Panc1 (cell line): Measurements from ENCODE around the gene SURF2. TPM values are rescaled to one million over a fixed set of nuclear protein-coding genes. Genes with fewer than 3 reads are reported as not detected.

Source experiments
- ATAC-seq: fragments of 200-7000 bp; cut with Tn5 transposase; 2 replicates; pipeline ENCODE4 v1.9.1; 2020; ENCODE audit warnings: mild to moderate bottlenecking, moderate library complexity
- BruUV-seq: library from RNA; stranded (reverse); fragments of 400-500 nt; replicated peaks from 2 replicates; lab custom pipeline; 2021; lab: Mats Ljungman, UMichigan
- CTCF ChIA-PET: fragments of 300-600 bp; sonication (Branson Sonifier 250); formaldehyde crosslinking; loops from one replicate; lab custom pipeline; 2022; ENCODE audit warnings: antibody characterized with exemption; lab: Charles Lee
- POLR2A ChIA-PET: fragments of 300-600 bp; sonication (Branson Sonifier 250); formaldehyde crosslinking; loops from one replicate; lab custom pipeline; 2022; ENCODE audit warnings: antibody characterized with exemption; lab: Charles Lee
- DNase-seq: peaks from one replicate; pipeline ENCODE4 v3.0.0-alpha.2; 2010; ENCODE audit warnings: low read depth, low spot score
- H3K27ac ChIP-seq: 2 replicates; pipeline ENCODE4 v1.5.1; 2011; ENCODE audit warnings: mild to moderate bottlenecking, low read length, inconsistent platforms
- H3K27me3 ChIP-seq: fragments of 200-500 bp; sonication (Bioruptor generic); 2 replicates; pipeline ENCODE4 v1.6.0; 2014; ENCODE audit warnings: low read length, inconsistent platforms; ENCODE audit not compliant: control insufficient read depth, insufficient read depth
- H3K36me3 ChIP-seq: fragments of 200-500 bp; sonication (Bioruptor generic); 2 replicates; pipeline ENCODE4 v1.5.1; 2014; ENCODE audit warnings: inconsistent platforms, mild to moderate bottlenecking, low read length, moderate library complexity; ENCODE audit not compliant: control insufficient read depth, insufficient read depth
- H3K4me1 ChIP-seq: 2 replicates; pipeline ENCODE4 v1.5.1; 2011; ENCODE audit warnings: inconsistent platforms, mild to moderate bottlenecking, low read length, moderate library complexity; ENCODE audit not compliant: control insufficient read depth, insufficient read depth
- H3K4me3 ChIP-seq, 2 experiments: 2 replicates each; pipeline ENCODE4 v1.5.1; 2011 to 2012; ENCODE audit warnings: low read depth in 2 of 2, low read length in 2 of 2, mild to moderate bottlenecking in 2 of 2, inconsistent platforms in 1 of 2, moderate library complexity in 1 of 2
- H3K9me3 ChIP-seq: fragments of 200-500 bp; sonication (Bioruptor generic); 2 replicates; pipeline ENCODE4 v1.5.1; 2014; ENCODE audit warnings: low read depth, mild to moderate bottlenecking, inconsistent platforms, low read length, moderate library complexity; ENCODE audit not compliant: control insufficient read depth, insufficient read depth
- POLR2AphosphoS5 ChIP-seq: IDR thresholded peaks from 2 replicates; pipeline ENCODE4 v1.6.1; 2012; ENCODE audit warnings: mild to moderate bottlenecking, low read depth, low read length, moderate library complexity
- SIN3A ChIP-seq: IDR thresholded peaks from 2 replicates; pipeline ENCODE4 v1.6.1; 2012; ENCODE audit warnings: low read depth, mild to moderate bottlenecking, low read length, moderate library complexity, borderline replicate concordance; ENCODE audit not compliant: insufficient read depth
- TCF7L2 ChIP-seq: IDR thresholded peaks from 2 replicates; pipeline ENCODE4 v1.6.1; 2011; ENCODE audit warnings: mild to moderate bottlenecking, low read depth, low read length, inconsistent platforms
- in situ Hi-C: cut with HindIII; loops from 2 replicates; pipeline ENCODE4 v1.10.0; 2016; ENCODE audit warnings: low sequenced_read_pairs, low pct_unique_long_range_greater_than_20kb
- intact Hi-C: fragments of 100-400 bp; cut with micrococcal nuclease; formaldehyde crosslinking; loops from one replicate; pipeline ENCODE4 v1.10.0; 2022; ENCODE audit not compliant: unreplicated experiment
- total RNA-seq: library from RNA; stranded (reverse); gene quantifications from one replicate; pipeline ENCODE4 v1.2.1, GENCODE V29; 2021; ENCODE audit not compliant: unreplicated experiment
- TF ChIP-seq, protein P1 (sequence below): fragments of 450-650 bp; IDR thresholded peaks from 2 replicates; pipeline ENCODE4 v1.5.1; 2017; ENCODE audit warnings: mild to moderate bottlenecking
- TF ChIP-seq, protein P2 (sequence below), 2 experiments: IDR thresholded peaks; 2 replicates each; pipeline ENCODE4 v1.6.1; 2011 to 2012; ENCODE audit warnings: low read depth in 2 of 2, control low read depth in 1 of 2, low read length in 1 of 2, mild to moderate bottlenecking in 1 of 2, moderate library complexity in 1 of 2; ENCODE audit not compliant: insufficient read depth in 1 of 2

SURF2 gene
- total RNA-seq, 1 experiment from 2014 or later: 19.2 TPM

DNA sequence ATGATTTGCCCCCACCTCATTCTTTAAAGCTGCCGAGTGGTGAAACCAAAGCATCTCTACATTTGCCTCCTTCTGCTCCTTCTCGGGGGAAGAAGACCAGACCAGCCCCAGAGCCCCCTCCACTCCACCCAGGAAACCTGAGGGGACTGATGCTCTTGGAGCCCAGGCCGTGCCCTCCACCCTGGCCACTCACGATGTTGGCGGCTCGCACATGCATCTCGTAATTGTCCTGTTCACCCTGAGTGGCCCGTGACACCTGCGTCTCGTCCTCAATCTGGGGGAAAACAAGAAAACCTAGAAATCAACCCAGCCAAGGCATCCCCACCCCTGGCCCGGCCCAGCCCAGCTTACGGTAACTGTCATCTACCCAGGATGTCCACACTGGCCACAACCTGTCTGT lies 11.4 kb upstream of the SURF2 start:
- no peak overlapping the region for H3K27ac ChIP-seq
- no peak for ATAC-seq
- no peak overlapping the region for H3K4me3 ChIP-seq
- no peaks in the 10 kb centered on the region for H3K27me3 ChIP-seq
- BruUV-seq: no TSS peak
- H3K36me3 ChIP-seq: peaks cover 15% of the 10 kb centered on the region
- peaks cover 10% of the 10 kb centered on the region for H3K4me1 ChIP-seq
- intact Hi-C loops: no loop called here
- ChIA-PET CTCF (no interaction called here), POLR2A (no interaction called here)
- H3K9me3 ChIP-seq: no peaks in the 10 kb centered on the region
- TF ChIP-seq, protein P1, sequence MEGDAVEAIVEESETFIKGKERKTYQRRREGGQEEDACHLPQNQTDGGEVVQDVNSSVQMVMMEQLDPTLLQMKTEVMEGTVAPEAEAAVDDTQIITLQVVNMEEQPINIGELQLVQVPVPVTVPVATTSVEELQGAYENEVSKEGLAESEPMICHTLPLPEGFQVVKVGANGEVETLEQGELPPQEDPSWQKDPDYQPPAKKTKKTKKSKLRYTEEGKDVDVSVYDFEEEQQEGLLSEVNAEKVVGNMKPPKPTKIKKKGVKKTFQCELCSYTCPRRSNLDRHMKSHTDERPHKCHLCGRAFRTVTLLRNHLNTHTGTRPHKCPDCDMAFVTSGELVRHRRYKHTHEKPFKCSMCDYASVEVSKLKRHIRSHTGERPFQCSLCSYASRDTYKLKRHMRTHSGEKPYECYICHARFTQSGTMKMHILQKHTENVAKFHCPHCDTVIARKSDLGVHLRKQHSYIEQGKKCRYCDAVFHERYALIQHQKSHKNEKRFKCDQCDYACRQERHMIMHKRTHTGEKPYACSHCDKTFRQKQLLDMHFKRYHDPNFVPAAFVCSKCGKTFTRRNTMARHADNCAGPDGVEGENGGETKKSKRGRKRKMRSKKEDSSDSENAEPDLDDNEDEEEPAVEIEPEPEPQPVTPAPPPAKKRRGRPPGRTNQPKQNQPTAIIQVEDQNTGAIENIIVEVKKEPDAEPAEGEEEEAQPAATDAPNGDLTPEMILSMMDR: no peak
- TF ChIP-seq, protein P2, sequence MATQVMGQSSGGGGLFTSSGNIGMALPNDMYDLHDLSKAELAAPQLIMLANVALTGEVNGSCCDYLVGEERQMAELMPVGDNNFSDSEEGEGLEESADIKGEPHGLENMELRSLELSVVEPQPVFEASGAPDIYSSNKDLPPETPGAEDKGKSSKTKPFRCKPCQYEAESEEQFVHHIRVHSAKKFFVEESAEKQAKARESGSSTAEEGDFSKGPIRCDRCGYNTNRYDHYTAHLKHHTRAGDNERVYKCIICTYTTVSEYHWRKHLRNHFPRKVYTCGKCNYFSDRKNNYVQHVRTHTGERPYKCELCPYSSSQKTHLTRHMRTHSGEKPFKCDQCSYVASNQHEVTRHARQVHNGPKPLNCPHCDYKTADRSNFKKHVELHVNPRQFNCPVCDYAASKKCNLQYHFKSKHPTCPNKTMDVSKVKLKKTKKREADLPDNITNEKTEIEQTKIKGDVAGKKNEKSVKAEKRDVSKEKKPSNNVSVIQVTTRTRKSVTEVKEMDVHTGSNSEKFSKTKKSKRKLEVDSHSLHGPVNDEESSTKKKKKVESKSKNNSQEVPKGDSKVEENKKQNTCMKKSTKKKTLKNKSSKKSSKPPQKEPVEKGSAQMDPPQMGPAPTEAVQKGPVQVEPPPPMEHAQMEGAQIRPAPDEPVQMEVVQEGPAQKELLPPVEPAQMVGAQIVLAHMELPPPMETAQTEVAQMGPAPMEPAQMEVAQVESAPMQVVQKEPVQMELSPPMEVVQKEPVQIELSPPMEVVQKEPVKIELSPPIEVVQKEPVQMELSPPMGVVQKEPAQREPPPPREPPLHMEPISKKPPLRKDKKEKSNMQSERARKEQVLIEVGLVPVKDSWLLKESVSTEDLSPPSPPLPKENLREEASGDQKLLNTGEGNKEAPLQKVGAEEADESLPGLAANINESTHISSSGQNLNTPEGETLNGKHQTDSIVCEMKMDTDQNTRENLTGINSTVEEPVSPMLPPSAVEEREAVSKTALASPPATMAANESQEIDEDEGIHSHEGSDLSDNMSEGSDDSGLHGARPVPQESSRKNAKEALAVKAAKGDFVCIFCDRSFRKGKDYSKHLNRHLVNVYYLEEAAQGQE (IDR thresholded peaks at IDR 0.05; ENCODE audit: insufficient read depth in 1 of 2, low read depth in 2 of 2, low read length in 1 of 2): no peak
- TF ChIP-seq POLR2AphosphoS5 (no peak), TCF7L2 (no peak), SIN3A (no peak)
- DNase-seq: no peak
- in situ Hi-C loops: no loop called here

DNA sequence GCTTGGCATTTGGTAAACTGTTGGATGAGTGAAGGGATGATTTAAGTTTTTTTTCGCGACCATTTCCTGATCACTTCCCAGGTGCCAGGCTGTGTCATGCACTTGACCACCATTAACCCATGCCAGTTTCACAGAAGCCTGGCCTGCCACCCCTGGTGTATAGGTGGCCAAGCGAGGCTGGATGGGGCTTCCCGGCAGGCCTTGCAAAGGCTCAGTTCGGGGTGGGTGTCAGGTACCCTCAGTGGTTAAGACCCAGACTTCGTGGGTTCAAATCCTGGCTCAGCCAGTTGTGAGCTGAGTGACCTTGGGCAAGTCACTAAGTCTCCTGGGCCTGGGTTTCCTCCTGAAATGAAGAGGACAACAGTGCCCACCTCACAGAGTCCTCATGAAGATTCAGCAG lies 10.8 kb upstream of the SURF2 start:
- ATAC-seq (no peak), DNase-seq (no peak)
- CTCF ChIA-PET: no interaction called here
- TF ChIP-seq POLR2AphosphoS5 (no peak), TCF7L2 (no peak), SIN3A (no peak)
- TF ChIP-seq, protein P2 (IDR thresholded peaks at IDR 0.05; ENCODE audit: insufficient read depth in 1 of 2, low read depth in 2 of 2, low read length in 1 of 2): no peak
- TF ChIP-seq, protein P1: no peak
- Histone ChIP-seq H3K27ac (no peak overlapping the region), H3K4me3 (no peak overlapping the region), H3K4me1 (peaks cover 14% of the 10 kb centered on the region), H3K9me3 (no peaks in the 10 kb centered on the region), H3K27me3 (no peaks in the 10 kb centered on the region), H3K36me3 (peaks cover 16% of the 10 kb centered on the region)
- in situ Hi-C loops (no loop called here), intact Hi-C loops (no loop called here)
- POLR2A ChIA-PET: no interaction called here
- no TSS peak for BruUV-seq
